ENCODE results near the gene ZNF674.

Gene ZNF674

DNA sequence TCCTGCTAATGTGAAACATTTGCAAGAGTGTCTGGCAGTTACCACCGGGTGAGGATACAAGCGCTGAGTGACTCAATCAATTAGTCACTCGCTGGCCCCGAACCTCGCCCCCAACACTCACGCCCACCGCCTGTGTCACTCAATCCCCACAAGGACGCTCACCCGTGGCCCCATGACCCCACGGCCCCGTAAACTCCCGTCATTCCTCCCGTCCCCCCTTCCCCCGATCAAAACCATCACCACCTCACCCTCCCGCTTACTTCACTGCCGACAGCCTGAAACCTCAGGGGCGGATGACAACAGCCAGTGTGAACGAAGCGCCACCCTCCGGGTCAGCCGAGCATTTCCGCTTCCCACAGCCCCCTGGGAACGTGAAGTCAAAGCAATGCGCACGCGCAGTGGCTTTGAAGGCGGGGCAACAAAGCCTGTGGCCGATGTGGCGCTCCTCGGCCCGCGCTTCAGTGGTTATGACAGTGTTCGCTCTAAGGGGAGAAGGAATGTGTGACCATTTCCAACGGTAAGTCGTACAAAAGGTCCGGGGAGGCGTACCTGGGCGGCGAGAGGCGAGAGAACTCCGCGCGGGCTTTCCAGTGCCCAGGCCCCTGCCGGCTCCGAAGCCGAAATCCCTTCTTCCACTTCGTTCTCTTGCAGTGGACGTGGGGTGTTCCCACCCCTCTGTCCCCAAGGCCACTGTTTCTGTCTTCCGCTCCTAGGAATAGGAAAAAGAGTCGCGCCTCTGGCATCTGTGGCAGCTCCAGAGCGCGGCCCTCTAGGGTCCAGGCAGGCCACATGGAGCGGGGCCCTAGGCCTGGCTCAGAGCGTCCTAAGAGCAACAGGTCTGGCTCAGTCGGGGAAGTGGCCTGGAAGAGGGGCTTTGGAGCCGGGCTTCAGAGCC, at the start of gene ZNF674:
TSS of gene ZNF674 (minus strand) at position 311 of the 895 bp plus-strand sequence. CDS start 3,334 bp downstream, outside the sequence.
- DNase-seq = peak; percentile 82 to 90 (median 89)

DNA sequence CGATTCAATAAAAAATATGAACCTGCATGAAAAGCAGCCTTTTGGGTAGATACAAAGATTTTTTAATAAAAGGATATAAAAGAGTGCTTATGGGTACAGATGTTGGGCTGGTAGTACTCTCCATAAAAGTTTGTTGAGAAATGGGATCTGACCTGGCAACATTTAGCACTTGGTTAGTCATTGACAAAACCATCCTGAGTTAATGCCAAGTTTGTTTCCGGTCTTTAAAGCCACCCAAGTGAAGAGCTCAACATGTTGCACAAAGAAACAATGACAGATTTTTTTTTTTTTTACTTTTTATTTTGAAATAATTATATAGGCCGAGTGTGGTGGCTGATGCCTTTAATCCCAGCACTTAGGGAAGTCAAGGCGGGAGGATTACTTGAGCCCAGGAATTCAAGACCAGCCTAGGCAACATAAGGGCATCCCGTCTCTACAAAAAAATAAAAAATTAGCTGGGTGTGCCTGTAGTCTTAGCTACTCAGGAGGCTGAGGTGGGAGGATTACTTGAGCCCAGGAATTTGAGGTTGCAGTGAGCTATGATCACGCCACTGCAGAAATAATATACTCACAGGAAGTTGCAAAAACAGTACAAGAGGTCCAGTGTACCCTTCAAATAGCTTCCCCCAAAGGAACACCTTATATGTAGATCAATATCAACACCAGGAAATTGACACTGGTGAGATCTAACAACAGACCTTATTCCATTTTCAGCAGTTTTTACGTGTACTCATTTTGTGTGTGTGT, 44.9 kb upstream of the ZNF674 start:
- DNase-seq = no peak

DNA sequence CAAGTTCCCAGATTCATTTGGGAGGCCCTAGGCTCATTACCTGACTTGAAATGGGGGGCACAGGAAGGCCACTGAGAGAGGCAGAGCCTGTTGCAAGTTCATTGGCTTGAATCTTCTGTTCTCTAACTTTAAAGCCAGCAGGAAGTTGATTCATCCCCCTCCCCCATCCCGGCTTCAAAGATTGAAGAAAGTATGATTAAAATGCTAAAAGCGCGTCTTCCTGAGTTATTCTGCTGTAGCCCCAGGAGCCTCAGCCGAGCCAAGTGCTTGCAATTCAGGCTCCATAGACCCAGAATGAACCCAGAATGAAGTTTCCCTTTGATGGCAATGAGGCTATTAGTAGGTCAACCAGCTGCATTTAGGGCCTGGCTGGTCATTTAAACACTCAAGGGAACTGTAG, 43.0 kb upstream of the ZNF674 start:
- DNase-seq = peak in 4 of 6 experiments; percentile 11 to 58 (median 41)

DNA sequence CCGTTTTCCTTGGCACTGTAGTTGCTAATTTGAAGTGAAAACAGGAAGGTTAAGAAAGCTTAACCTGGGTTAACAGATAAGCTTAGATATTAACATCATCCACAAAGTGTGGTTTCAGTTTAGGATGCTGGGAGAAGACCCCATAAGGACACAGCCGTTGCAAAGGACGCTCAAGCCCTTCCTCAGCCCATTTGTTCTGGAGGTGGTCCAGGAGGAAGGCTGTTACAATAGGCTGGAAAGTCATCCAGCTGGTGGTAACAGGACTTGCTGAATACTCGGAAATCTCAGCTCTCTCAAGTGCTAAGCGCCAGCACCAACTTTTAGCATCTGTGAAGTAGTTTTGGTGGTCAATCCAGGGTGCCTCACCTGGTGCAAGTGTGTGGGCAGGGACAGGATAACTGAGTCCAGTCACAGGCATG, 42.5 kb upstream of the ZNF674 start:
- no peak for DNase-seq

DNA sequence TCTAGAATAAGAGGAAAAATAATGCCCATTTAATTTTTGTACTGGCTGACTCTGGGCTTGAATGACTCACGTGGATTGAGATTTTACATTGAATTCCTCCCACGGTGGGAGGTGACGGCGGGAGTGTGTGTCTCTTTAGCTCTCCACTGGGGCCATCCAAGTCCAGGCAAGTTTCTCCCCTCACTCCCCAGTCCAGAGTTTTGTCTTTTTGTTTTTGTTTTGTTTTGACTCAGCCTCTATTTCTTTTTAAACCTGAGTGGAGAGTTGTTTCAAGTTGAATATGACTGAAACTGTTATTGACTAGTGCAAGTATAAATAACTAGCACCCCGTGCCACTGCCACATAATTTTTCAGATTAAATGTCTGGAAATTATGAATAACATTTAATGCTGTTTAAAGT, 41.9 kb upstream of the ZNF674 start:
- no peak for DNase-seq

DNA sequence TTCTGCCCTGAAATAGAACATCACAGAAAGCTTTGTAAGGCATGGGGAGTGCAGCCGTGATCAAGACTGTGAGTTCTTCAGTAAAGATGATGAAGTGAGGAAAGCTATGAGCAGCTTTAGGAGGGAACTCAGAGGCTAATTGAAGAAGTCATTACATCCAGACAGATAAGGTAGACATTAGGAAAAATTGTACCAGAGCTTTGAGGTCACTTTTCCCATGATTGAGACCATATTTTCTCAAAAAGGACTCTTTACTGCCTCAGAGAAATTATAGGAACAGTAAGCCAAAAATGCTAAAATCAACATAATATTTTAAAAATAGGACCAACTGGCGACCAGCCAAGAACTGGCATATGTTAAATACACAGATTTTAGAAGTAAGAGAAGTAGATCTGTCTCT, 39.5 kb upstream of the ZNF674 start:
- DNase-seq = no peak

DNA sequence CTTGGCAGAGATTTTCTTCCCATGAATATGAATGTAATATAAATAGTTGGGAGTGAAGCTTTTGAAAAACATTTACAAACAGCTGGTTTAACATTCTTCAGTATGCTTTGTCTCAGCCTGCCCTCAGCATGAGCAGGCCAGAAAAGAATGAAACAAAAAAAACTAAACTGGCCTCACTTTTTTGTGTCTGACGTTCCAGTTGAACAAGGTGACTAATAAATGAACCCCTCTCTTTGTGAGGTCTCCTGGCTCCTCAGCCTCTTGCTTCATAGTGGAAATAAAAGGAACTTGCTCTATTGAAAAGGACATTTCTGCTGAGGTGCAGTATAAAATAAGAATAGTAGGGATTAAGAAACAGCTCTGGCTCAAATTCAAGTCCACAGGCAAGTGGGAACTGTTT, 37.7 kb upstream of the ZNF674 start:
- no peak for DNase-seq

DNA sequence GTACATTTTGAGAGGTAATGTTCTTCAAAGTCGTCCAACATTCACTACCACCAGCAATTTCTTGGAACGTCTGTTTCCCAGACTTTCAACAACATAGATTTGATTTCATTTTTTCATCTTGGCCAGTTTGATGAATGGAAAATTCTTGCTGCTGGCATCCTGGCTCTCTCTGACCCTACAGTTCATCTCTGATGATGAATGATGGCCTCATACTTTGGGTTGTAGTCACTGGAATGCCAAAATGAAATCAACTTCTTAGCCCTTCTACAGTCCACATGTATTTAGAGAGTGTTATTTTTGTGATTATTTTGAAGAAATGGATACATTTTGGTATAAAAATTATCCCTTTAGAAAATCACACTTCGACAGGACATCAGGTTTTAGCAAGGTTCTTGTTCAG, 37.1 kb upstream of the ZNF674 start:
- DNase-seq = no peak

DNA sequence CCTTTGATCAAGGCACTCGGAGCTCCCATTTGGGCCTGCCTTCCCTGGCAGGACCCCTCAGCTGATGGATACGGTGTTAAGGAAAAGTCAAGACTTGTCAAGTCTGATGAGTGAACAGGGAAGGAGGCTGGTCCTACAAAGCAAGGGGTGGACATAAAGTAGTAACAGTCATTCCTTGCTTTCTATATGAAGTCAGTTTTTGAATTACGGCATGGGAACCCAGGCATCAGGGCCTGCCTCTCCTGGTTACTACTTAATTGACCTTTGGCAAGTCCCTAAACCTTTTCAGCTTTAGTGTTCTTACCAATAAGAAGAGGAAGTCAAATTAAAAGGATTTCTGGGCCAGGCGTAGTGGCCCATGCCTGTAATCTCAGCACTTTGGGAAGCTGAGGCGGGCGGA, 35.4 kb upstream of the ZNF674 start:
- no peak for DNase-seq

DNA sequence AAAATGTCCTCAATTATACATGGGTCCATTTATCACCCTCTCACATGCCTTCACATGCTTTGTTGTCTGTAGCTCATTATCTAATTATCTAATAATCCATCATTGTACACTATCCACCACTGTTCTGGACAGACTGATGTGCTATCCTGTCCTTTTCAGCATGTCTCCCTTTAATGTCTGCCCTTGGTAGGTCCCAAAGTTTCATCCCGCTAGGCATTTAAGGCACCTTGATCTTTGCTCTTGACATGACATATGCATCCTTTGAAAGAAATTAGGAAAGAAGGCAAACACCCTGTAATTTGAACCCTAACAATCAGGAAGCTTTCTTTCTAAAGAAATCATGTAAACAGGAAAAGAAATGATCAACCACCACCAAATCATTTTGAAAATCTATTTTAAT, 34.0 kb upstream of the ZNF674 start:
- no peak for DNase-seq

DNA sequence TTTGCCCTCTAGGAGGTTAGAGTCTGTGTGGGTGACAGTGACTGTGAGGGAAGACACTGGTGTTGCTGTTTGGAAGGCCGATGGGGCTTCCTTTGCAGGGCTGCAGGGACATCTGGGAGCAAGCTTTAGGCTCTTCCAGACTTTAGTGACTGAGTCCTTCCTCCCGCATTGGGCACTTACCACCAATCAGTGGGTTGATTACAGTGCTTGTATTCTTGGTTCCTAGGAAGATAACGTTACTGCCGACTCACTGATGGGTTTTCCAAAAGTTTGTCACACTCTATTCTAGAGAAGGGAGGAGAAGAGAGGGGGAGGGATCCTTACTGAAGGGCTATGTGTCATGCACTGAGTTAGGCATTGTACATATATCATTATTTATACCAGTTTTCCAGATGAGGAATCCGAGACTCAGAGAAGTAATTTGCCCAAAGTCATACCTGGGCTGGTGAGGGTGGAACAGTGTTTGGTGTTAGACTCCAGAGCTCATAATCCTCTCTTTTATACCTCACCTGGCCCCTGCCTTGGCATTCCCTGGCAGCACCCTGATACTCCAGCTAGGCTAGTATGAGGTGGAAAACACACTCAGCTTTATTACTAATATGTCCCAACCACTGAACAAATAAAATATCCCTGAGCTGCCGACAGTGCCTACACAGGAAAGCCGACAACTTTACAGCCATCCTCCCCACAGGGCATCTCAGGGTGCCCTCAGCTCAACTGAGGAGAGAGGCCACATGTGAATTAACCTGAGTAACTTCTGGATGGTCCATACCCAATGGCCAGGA, 32.2 kb upstream of the ZNF674 start:
- no peak for DNase-seq

DNA sequence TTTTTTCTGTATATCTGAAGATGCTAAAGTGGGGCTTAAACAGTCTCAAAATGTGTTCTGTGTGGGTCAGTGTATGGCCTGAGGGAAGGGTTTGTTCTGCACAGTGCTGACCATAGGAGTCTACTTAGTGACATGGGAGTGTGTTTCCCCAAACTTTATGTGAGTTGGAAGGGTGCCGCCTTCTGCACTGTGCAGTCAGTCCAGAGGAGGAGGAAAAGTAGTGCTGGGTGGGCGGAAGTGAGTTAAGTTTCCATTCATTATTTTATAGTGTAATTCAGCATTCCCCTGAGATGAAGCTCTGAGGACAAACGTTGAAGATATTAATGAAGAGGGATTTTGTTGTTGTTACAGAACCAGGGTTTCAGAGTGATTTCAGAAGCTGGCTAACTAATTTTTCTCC, 31.2 kb upstream of the ZNF674 start:
- no peak for DNase-seq

DNA sequence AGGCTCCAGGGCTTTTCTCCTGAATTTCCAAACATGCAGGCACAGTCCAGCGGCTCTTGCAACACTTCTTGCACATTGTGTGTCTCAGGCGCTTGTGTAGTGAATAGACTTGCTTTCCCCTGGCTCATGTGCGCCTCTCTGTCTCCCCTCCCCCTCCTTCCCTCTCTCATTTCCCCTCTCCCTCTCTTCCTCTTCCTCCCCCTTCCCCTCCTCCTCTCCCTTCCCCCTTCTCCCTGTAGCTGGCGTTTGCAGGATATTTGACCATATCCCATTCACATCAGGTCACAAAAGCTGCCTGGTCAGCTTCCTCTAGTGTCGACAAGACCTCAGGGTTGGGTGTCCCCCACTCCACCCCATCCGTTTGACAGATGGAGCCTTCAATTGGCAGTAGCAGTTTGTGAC, 30.8 kb upstream of the ZNF674 start:
- no peak for DNase-seq

DNA sequence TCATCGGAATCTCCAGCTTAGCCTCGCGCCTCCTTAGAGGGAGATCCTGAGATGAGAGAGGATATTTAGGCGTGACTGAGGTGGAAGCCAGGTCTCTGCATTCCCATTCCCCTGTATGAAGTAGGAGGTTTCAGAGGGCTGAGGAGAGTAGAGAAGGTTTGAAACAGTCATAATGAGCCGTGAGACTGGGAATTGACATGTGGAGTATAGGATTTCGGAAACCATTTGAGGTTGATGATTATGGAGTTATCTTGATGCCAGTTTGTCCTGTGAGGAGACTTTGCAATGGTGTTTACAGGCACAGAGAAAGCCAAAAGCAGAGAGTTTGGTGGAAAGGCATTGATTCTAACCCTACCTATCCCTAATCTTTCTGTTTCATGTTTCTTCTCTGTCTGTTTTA, 30.4 kb upstream of the ZNF674 start:
- no peak for DNase-seq

DNA sequence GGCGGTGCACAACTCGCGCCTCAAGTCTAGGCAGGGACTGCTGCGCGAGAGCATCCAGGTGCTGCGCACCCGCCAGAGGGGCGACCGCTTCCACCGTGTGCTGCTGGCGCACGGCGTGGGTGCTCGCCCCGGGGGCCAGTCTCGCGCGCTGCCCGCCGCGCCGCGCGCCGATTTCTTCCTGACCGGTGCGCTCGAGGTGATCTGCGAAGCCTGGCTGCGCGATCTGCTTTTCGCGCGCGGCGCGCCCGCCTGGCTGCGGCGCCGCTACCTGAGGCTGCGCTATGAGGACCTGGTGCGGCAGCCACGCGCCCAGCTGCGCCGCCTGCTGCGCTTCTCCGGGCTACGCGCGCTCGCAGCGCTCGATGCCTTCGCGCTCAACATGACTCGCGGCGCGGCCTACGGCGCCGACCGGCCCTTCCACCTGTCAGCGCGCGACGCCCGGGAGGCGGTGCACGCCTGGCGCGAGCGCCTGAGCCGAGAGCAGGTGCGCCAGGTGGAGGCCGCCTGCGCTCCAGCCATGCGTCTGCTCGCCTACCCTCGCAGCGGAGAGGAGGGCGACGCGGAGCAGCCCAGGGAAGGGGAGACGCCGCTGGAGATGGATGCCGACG, 29.7 kb upstream of the ZNF674 start:
- peak; percentile 3 to 52 (median 27) for DNase-seq

DNA sequence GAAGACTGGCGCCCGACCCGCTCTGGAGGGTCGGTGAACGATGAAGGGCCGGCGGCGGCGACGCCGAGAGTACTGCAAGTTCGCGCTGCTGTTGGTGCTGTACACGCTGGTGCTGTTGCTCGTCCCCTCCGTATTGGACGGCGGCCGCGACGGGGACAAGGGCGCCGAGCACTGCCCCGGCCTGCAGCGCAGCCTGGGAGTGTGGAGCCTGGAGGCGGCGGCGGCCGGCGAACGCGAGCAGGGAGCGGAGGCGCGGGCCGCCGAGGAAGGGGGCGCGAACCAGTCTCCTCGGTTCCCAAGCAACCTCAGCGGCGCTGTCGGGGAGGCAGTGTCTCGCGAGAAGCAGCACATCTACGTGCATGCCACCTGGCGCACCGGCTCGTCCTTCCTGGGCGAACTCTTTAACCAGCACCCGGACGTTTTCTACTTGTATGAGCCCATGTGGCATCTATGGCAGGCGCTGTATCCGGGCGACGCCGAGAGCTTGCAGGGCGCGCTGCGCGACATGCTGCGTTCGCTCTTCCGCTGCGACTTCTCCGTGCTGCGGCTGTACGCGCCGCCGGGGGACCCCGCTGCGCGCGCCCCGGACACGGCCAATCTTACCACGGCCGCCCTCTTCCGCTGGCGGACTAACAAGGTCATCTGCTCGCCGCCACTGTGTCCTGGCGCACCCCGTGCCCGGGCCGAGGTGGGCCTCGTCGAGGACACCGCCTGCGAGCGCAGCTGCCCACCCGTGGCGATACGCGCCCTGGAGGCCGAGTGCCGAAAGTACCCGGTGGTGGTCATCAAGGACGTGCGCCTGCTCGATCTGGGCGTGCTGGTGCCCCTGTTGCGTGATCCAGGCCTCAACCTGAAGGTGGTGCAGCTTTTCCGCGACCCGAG, 28.9 kb upstream of the ZNF674 start:
- peak; percentile 51 to 73 (median 53) for DNase-seq

DNA sequence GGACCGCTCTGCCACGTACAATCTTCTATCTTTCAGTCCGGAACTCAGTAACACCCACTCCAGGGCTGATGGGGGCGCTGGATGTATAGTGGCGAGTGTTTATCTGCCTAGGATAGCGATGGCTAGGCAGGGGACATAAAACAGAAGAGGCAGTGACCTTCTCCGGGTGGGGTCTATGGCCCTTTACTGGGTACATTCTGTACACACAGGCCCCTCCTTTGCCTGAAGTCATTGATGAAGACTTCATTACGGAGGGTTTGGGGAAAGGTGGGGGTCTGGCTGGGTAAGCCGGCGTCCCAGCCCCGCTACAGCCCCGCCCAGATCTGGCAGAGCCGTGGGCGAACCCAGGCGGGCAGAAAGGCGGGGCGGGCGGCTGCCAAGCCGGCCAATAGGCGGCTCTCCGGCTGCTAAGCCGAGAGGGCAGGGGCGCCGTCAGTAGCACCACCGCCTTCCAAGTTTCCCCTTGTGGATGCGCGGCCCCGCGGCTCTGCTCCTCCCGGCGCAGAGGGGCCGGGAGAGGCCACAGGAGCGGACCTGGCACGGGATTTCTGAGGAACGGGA, 28.2 kb upstream of the ZNF674 start, which contains the start of gene CHST7:
TSS of gene CHST7 (plus strand) at position 435 of the 561 bp plus-strand sequence. CDS start 167 bp downstream, outside the sequence.
- peak in 5 of 6 experiments; percentile 8 to 45 (median 24) for DNase-seq

DNA sequence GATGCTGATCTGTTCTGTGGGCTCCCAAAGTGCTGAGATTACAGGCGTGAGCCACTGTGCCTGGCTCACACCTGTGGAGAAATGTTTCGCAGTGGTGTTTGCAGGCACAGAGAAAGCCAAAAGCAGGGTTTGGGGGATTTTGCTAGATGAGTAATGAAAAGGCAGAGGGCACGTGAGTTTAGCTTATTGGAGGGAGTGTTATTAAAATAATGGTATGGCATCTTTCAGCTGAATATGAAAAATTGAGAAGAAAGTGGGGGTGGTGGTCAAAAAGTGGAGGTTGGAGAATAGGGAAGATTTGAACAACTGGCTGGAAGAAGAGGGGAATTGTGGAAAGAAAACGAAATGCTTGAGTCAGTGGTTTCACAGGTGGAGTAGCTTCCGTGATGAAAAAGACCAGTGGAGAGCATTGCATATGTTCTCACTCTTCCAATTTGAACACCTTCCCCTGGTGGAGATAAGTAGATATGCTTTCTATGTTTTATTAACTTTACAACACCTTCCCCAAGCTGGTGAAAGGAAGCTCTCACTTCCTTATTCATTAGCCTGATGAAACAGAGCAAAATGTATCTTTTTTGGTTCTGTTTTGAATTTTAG, 27.2 kb upstream of the ZNF674 start:
- peak in 3 of 6 experiments; percentile 4 to 17 (median 17) for DNase-seq

DNA sequence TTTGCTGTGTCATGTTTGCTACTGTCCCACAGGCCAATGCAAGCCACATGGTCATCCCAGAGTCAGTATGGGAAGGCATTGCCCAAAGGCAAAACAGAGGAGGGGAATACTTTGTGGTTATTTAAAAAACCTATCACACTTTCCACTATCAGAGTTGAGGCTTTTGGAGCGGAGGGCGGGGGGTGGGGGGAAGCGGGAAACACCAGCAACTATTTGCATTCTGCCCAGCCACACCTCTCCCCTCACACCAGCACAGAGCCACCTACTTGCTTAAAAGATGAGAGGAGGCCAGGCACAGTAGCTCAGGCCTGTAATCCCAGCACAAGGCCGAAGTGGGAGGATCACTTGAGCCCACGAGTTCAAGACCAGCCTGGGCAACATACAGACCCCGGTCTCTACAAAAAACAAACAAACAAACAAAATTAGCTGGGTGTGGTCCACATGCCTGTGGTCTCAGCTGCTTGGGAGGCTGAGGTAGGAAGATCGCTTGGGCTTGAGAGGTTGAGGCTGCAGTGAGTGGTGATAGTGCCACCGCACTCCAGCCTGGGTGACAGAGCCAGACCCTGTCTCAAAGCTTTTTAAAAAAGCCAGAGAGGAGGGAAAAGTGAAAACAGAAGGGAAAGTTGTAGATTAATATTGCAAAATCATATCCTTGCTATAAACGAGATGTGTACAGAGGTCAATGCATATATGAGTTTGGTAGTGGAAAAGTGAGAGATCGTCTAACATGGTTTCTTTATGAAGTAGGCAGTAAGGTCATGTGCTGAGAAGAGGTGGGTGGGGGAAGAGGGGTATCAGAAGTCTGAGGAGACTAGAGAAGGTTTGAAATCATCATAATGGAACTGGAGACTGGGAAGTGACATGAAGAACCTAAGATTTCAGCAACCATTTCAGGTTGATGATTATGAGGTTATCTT, 26.5 kb upstream of the ZNF674 start:
- DNase-seq = no peak

DNA sequence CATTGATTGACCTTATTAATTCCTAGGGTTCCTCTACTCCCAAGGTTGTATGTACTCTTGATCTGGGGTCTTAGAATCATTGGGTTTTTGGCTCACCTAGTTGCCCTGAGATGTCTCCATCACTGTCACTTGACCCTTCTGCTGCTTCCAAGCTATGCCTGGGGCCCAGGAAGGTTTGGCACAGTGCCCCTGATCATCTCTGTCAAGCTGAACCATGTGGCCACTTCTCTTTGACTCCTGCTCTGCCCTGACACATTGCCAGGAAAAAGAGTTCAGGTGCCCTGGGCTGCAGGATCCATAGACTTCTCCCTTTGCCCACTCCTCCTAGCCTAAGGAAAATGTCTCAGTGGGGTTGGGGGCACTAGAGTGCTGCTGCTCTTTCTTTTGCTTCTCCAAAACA, 24.4 kb upstream of the ZNF674 start:
- no peak for DNase-seq
